ENCODE measurements around the gene MKNK1.

DNA sequence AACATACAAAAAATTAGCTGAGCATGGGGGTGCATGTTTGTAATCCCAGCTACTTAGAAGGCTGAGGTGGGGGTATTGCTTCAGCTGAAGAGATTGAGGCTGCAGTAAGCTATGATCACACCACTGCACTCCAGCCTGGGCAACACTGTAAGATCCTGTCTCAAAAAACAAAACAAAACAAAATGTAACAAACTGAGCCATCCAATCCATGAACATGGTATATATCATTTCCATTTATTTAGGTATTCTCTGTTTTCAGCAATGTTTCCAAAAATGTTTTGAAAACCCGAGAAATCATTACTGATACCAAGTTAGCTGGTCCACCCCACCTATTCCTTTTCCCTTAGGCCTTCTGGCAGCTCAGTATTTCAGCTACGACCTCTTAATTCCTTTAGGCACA lies 45.7 kb upstream of the MKNK1 start:
- TF ChIP-seq CTCF (IDR thresholded peaks at IDR 0.05) (no peak), POLR2A (IDR thresholded peaks at IDR 0.05) (no peak)
